Amygdala (tissue), 56 donors: ENCODE data around the gene PCIF1.

Experiments
- DNase-seq, 56 donors: peaks; one replicate each; lab custom pipeline; 2025; lab: John Stamatoyannopoulos, UW

Gene PCIF1

DNA sequence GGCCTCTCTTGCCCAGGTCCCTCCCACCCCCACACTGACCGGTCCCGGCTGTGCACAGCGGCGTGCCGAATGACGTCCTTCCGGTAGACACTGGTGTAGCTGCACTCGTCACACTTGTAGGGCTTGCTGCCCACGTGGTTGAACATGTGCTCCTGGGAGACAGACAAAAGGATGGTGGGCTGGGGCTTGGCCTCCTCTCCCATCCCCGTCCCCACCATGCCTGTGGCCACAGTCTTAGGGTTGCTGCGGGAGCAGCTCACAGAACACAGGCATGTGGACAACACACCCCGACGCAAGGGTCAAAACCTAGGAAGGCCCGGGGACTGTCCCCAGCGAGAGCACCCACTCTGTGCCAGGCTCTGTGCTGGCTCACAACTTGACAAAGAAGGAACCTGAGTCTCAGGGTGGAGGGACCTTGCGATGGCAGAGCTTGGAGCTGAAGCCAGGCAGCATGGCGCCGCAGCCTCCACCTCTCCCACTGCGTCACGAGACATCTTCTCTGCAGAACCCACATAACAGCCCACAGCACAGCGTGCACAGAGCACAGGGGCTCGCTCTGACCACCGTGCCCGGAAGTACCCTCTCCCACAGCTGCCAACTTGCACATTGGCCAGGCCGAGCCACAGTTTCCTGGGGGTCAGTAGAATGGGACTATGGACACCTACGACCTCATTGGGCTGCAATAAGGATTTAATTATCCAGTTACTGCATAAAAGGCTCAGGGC lies 27.7 kb downstream of the PCIF1 start:
- no peak for DNase-seq

DNA sequence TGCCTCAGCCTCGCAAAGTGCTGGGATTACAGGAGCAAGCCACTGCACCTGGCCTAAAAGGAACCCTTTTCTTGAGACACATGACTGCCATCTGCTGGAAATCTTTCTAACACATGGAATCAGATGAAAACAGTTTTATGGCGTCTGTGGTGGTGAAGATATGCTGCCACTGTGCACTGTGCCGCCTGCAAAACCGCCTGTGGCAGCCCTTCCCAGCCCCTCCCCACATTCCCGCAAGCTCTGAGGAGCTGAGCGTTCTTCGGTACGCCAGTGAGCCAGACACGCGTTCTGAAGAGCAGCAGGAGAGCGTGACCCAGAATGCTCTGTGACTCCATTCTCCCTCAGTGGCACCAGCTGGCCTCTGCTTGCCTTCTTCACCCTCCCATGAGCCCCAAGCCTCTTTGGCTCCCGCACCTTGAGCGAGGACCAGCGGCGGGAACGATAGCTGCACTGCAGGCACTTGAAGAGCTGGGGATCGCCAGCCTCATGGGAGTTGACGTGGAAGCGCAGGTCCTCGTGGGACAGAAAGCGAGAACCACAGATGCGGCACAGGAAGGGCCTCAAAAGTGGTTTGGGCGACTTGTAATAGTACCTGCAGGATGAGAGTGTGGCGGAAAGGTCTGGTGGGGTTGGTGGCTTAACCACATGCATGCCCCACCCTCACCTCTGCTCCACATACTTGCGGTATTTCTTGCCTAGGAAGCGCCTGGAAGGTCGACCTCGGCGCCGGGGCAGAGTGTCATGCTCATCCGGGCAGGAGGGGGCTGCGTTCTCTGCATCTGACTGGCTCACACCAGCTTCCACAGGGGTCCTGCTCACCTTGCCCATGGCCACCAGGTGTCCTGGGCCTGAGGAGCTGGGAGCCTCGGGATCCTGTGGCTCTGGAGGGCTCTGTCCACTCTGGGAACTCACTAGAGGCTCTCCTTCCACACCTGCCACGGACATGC lies 28.8 kb downstream of the PCIF1 start:
- no peak for DNase-seq

DNA sequence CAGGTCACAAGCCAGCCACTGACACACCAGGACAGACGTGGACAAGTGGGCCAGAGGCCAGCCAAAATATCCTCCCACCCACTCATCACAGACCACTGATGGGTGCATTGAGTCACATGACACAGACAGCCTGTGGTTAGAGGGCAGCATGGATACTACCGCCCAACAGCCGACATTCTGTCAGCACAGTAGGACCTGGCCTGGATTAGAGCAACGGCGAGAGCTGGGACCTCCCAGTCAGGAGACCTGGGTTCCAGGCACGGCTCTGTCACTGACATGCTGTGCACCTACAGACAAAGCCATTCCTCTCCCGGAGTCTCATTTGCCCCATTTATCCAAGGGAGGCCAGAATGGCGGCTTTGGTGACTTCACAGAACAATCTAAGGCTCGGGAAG lies 29.5 kb downstream of the PCIF1 start:
- no peak for DNase-seq

DNA sequence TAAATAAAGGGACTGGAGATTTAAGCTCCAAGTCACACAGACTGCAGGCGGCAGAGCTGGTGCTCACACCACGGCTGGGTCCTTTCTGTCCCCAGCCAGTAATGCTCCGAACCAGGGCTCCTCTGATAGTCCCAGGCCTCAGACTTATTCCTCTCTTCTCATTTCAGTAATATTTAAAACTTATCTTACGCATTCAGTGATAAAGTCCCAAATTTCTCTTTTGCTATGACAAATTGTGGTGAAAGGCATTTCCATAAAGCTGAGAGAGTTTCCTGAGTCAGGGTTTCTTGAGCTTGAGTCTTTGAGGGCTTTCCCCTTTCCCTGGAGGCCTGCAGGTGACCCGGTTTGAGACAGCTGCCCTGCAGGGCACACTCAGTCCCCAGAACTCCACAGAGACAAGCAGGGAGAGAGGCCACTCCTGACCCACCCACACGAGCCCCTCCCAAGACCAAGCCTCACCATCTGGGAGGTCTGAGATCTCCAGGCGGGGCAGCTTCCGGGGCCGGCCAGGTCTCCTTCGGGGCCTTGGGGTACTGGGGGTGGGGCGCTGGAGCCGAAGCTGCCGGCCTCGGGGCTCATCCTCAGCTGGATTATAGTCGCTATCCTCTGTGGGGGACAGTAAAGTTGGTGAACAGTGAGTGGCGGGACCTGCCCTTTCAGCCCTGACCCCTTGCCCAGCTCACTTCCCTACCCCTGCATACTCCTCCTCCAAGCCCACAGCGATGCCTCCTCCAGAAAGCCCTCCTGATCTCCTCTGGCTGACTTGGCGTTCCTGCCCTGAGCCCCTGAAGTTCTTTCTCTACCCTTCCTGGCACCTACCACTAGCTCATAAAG lies 30.9 kb downstream of the PCIF1 start:
- no peak for DNase-seq

DNA sequence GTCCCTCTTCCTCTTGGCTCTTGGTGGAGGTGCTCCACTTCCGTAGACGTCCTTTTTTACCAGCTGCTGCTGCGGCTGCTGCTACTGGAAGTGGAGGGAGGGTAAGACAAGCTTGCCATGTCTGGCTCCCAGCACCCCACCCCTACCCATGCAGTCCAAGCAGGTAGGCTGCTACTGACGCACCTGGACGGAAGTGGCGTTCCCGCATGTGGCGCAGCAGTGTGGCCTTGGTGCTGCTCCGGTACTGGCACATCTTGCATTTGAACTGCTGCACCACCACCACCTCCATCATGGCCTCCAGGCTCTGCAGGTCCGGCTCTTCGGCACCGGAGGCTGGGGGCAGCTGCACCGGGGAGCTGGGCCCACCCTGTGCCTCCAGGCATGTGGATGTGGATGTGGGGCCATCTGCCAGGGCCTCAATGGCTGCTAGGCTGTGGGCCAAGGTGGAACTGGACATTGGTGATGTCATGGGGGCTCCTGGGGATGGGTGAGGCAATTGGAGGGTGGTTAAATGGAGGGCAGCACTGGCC lies 33.1 kb downstream of the PCIF1 start:
- no peak for DNase-seq

DNA sequence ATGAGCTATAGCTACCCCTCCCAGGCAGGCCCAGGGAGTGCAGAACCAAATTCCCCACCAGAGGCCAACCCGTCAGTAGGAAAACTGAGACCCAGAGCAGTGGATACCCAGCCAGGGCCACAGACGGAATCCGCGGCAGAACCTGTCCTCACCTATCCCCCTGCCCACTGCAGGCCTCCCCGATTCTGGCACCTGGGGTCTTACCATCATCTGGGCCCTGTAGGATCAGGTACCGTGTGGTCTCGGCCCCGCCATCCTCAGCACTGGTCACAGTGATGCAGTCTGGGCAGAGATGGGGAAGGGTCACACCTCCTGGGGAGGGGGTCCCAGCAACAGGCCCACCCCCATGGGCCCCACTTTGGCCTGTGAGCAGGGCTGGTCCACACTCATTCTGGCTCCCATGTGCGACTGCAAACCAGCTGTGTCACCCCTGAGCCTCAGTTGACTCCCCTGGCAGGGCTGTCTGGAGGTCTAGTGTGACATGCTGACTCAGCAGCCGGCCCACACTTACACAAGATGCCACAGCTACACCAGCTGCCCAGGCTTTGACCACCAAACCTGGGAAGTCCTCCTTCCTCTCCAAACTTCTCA lies 33.7 kb downstream of the PCIF1 start:
- DNase-seq, result no peak

DNA sequence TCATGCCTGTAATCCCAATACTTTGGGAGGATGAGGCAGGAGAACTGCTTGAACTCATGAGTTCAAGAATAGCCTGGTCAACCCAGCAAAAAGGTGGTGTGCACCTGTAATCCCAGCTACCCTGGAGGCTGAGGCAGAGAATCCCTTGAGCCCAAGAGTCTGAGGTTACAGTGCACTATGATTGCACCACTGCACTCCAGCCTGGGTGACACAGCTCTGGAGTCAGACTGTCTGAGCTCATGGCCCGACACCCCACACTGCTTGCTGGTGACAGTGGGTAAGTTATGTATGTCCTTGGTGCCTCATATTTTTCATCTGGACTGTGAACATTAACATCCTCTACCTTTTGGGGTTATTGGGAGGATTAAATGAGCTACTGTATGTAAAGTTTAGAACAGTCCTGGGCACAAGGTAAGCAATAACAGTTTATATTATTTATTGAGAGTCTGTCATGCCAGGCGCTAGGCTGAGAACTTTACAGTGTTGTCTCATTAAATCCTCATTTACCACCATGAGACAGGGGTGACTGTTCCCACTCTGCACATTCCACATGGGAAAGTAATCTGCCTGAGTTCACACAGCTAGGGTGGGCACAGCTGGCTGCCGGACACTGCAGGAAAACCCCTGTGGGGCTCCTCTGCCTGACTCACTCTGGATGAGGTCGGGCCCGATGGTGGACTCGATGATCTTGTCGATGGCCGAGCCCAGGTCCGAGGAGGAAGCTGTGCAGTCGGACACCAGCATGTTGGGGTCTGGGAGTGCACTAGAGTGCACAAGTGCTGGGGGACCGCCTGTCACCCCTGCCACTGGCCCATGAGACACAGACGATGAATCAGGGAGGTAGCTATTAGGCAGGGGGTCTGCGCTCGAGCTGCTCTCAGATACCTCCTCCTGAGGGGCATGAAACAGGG lies 34.6 kb downstream of the PCIF1 start:
- DNase-seq, result no peak

DNA sequence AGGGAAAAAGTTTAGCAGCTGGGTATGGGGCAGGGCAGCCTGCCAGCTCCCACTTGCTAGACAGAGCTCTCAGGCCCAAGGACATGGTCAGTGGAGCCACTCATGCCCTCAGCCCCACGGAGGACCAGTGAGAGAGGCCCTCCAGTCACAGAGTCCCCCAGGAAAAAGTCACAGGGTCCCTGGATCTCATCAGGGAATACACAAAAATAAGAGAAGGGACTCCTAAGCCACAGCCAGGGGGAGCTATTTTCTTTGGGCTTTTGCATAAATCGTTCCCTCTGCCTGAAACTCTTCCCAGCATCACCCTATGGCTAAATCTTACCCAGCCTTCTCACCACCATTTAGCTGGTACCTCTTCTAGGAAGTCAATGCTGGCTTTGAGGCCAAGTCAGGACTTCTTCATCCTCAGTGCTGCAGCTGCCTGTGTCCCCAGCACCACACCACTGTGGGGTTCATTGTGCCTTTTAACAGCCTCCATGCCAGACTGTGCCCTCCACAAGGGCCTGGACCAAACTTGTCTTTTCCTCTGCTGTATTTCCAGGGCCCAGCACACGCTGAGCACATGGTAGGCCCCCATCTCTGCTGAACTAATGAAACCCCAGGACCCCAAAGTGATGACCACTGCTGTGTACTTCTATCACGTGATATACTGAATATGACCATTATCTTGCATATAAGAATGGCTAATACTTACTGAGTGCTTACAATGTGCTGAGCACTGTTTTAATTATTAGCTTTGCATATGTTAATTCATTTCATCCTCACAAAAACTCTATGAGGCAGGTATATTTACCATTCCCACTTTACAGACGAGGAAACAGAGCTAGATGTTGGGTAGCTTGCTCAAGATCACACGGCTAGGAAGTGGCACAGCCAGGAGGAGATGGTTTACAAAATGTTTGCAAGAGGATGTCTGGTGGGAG lies 35.5 kb downstream of the PCIF1 start:
- DNase-seq, result peak in 5 of 56 donors; percentile 13 to 40 (median 23)

DNA sequence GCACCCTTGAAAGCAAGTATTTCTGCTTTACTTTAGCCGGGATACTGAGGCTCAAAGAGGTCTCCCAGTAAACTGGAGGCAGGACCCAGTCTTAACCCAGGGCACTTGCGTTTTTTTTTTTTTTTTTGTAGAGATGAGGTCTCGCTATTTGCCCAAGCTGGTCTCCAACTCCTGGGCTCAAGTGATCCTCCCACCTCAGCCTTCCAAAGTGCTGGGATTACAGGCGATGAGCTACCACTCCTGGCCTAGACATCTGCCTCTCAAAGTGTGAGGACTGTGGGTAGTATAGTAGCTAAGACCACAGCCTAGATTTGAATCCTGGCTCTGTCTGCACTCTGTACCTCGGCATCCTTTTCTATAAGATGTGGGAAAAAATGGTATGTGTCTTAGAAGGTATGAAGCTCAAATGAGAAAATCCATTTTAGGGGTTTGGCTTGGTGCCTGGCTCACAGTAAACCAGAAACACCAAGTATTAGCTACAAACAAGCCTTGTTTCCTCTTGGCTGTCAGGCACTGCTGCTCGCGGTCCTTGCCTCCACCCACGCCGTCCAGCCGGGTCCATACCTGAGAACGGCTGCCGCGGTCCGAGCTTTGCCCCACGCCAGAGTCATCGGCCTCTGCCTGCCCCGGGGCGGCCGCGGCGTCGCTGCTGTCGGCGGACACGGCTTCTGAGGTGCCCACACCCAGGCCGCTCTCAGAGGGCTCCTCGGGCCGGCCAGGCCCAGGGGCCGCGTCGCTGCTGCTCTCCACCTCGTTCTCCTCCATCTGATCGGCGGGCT lies 36.4 kb downstream of the PCIF1 start:
- peak in 2 of 56 donors; percentile 39 to 54 for DNase-seq

DNA sequence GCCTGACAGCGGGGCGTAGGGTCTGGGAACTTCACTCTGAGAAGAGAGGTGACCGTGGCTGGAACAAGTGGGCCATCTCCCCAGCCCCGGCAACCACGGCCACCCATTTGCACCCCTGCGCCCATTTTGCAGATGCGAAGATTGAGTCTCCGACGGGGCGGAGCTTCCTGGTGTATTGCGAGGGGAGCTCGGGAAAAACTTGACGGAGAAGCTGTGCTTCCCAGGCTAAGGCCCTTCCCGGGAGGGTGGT lies 36.9 kb downstream of the PCIF1 start:
- DNase-seq, result no peak

DNA sequence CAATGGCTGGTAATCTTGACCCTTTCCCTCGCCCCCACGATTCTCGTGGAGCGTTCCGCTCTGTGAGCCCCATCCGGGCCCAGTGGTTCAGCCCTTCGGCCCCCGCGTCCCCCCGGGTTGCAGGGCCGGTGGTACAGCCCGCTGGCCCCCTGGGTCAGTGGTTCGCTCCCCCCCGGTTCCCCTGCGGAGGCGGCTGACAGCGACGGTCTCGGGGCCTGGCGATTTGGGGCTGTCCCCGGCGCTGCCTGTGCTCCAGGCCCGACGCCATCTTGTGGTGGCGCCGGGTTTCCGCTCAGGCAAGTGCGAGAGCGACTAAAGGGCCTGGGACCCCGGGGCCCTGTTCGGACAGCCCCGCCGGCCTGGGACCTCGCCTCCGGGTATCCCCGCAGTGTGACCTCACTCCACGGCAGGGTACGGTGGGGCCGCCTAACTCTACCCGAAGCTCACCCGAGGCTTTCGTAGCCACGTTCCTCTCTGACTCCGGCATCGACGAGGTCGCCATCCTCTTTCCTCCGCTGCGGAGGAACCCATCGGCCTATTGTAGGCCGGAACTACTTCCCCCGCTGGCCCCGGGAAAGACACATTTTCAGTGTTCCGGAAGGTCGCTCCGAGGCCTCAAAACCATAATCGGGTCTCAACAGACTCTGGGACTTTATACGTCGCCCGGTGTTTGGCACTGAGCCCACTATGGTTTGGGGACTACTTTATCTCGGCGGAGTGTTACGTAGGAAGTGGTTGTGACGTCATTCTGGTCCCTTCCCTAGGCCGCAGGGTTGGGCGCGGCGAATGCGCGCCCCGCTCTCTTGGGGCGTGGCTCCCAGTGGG lies 37.4 kb downstream of the PCIF1 start, which contains the start of gene ZNF335:
Gene ZNF335 (minus strand): TSS at position 529 of the 825 bp plus-strand sequence. CDS start 793 bp downstream, outside the sequence.
- peak; percentile 74 to 99 (median 93) for DNase-seq

DNA sequence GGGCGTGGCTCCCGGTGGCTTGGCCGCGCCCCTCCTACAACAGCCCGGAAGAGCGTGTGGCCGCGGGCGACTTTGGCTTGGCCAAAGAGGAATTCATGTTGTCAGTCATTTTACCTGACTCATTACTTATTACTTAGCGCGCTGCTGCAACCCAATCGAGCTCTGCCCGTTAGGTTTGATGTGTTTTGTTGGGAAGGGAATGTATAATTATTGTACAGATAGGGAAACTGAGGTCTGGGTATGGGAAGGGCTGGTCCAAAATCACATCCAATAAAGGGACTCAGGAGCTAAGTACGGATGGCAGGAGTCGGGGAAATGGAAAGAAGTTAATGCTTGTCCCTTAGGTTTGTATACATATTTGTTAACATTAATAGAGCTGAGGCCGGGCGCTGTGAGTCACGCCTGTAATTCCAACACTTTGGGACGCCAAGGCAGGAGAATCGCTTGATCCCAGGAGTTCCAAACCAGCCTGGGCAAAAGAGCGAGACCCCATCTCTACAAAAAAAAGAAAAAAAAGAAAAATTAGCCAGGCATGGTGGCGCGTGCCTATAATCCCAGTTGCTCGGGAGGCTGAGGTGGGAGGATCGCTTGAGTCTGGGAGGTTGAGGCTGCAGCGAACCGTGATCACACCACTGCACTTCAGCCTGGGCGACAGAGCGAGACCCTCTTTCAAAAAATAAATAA lies 38.2 kb downstream of the PCIF1 start:
- peak in 1 of 56 donors; percentile 64 for DNase-seq

DNA sequence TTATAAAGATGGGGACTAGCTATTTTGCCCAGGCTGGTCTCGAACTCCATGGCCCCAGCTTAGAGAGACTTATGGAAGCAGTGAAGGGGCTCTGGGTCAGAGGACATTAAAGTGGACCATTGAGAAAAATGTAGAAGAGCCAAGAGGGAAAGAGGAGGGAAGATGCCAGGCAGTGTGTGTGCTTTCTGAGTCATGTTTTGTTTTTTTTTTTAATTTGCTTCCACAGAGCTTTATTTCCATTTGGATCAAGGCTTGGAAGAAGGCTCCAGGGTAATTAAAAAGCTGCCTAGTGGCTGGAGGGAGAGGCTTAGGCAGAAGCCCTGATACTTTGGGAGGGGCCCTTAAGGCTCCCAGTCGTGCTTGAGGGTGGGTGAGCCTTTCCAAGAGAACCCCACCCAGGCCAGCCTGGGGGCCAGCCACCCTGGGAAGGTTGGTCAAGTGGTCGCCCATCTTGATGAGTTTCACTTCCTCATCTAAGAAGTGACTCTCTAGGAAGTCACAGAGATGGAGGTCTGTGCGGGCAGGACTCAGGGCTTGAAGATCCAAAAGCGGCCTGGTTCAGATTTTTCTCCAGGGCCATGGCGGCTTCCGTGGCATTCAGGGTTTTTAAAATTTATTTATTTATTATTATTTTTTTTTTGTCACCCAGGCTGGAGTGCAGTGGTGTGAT lies 40.5 kb downstream of the PCIF1 start:
- DNase-seq, result no peak

DNA sequence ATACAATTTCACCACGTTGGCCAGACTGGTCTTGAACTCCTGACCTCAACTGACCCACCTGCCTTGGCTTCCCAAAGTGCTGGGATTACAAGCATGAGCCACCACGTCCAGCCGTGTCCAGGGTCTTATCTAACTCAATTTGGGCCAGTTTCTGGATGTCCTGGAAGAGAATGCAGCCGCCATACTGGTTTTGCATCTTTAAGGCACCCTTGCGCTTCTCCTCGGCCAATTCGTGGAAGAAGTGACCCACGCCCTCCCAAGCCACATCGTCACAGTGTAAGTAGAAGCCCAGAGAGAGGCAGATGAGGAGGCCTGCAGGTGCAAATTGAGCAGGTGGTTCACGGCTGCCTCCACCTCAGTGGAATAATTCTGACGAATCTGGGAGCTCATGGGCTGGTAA lies 41.2 kb downstream of the PCIF1 start:
- no peak for DNase-seq

DNA sequence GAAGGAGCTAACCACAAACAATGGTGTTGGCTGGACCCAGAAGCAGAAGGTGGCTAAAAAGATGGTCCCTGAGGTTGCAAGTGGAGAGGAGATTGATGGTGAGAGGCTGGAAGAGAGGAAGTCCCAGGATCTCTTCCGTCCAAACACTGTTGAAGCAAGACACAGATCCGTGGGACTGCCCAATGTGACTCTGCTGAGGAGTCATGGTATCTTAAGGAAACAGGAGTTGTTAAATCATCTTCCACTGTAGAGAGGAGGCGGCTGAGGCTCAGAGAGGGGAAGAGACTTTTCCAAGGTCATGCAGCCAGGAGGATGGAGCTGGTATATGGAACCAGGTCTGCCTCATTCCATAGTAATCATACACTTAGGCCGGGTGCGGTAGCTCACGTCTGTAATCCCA lies 41.6 kb downstream of the PCIF1 start:
- DNase-seq, result no peak
